ENCODE data around the gene HYAL3. TPM values are rescaled to one million over a fixed set of nuclear protein-coding genes. Genes with fewer than 3 reads are reported as not detected.
A peak's percentile ranks its signal among the peaks of the same experiment; 100 is the strongest.

The HYAL3 gene
- total and polyA plus RNA-seq, 10 of the 15 experiments (the other 5 are each of a cell fraction or from before 2014, with no cell fraction given), result 0.37 to 4.2 (median 2.8) TPM

DNA sequence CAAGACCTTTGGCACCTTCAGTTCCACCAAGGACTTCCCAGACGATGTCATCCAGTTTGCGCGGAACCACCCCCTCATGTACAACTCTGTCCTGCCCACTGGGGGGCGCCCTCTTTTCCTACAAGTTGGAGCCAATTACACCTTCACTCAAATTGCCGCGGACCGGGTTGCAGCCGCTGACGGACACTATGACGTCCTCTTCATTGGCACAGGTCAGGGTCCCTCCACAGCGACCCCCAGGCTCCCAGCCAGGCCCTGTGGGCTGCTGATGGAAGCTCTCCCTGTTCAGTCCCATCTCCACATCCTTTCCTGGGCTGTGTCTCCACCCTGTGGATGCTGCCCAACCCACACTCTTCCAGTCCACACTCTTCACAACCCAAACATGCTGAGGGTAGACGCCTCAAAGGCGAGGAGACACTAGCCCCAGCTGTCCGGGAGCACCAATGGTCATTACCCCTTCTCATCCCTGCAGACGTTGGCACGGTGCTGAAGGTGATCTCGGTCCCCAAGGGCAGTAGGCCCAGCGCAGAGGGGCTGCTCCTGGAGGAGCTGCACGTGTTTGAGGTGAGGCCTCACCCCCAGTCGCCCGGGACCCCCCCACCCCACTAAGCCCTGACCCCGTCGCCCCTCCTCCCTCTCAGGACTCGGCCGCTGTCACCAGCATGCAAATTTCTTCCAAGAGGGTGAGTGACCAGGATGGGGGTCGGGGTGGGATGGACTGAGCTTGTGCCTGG is 24.7 kb downstream of the HYAL3 start:
- Histone ChIP-seq H3K9me3 (replicated peaks; ENCODE audit: control insufficient read depth, insufficient read depth, low read length) (no peaks in the 10 kb centered on the region), H3K27me3 (replicated peaks in 1 of 2; ENCODE audit: control insufficient read depth in 2 of 2, insufficient read depth in 2 of 2, low read length in 1 of 2) (peaks cover 7 to 8% of the 10 kb centered on the region in 2 experiments; a peak in 3 of 4 replicates), H3K27ac (ENCODE audit: control insufficient read depth, insufficient read depth) (no peak overlapping the region), H3K4me2 (ENCODE audit: control insufficient read depth, insufficient read depth) (no peak overlapping the region), H4K20me1 (ENCODE audit: control insufficient read depth, insufficient read depth) (no peaks in the 10 kb centered on the region), H2AFZ (ENCODE audit: control insufficient read depth, low read depth, low read length) (0 out of 2 replicates have a peak overlapping the region, but pooled peaks have one; percentile 7), H3K36me3 (ENCODE audit: control insufficient read depth in 2 of 2, insufficient read depth in 2 of 2, low read length in 1 of 2) (no peaks in the 10 kb centered on the region), H3K79me2 (ENCODE audit: control insufficient read depth, insufficient read depth, low read length) (no peaks in the 10 kb centered on the region), H3K4me1 (ENCODE audit: control insufficient read depth, insufficient read depth, low read length) (peaks cover 6% of the 10 kb centered on the region), H3K9ac (ENCODE audit: control insufficient read depth, insufficient read depth, low read length) (no peak overlapping the region), H3K4me3 (no peak overlapping the region)
- intact Hi-C loops (cut with micrococcal nuclease; ENCODE audit: unreplicated experiment) (loop anchor here (1.0 kb wide), 1 partner anchor 50 kb away; no protein-coding TSS in a partner anchor), in situ Hi-C loops (cut with MboI) (loop anchor here (5.0 kb wide), 2 partner anchors 77 to 152 kb away; no protein-coding TSS in a partner anchor)
- peak; percentile 70 for FAIRE-seq
- ATAC-seq, result peak; percentile 65
- RAD21 ChIA-PET (ENCODE audit: unreplicated experiment), result interaction anchor here (0.6 kb wide), 1 partner anchor 47 kb away, joined by 3 read pairs; no protein-coding TSS in a partner anchor
- TF ChIP-seq, protein P1, sequence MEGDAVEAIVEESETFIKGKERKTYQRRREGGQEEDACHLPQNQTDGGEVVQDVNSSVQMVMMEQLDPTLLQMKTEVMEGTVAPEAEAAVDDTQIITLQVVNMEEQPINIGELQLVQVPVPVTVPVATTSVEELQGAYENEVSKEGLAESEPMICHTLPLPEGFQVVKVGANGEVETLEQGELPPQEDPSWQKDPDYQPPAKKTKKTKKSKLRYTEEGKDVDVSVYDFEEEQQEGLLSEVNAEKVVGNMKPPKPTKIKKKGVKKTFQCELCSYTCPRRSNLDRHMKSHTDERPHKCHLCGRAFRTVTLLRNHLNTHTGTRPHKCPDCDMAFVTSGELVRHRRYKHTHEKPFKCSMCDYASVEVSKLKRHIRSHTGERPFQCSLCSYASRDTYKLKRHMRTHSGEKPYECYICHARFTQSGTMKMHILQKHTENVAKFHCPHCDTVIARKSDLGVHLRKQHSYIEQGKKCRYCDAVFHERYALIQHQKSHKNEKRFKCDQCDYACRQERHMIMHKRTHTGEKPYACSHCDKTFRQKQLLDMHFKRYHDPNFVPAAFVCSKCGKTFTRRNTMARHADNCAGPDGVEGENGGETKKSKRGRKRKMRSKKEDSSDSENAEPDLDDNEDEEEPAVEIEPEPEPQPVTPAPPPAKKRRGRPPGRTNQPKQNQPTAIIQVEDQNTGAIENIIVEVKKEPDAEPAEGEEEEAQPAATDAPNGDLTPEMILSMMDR (IDR thresholded peaks at IDR 0.05 in 2 of 3, conservative IDR thresholded peaks at IDR 0.05 in 1 of 3; ENCODE audit: control insufficient read depth in 2 of 3, extremely low read depth in 1 of 3, insufficient read depth in 1 of 3, low read depth in 3 of 3, low read length in 3 of 3), result peak; percentile 70 to 80 (median 77)
- TF ChIP-seq SMC3 (IDR thresholded peaks at IDR 0.05; ENCODE audit: borderline replicate concordance, low read length) (peak; percentile 42; the same call in 1 of the 2 replicates), CEBPB (IDR thresholded peaks at IDR 0.05; ENCODE audit: borderline replicate concordance in 1 of 2, low read depth in 2 of 2, low read length in 2 of 2) (no peak), ATF7 (IDR thresholded peaks at IDR 0.05; ENCODE audit: low read depth) (peak; percentile 77), YY1 (IDR thresholded peaks at IDR 0.05; ENCODE audit: low read depth, low read length) (peak; percentile 19; the same call in 1 of the 2 replicates), SUZ12 (IDR thresholded peaks at IDR 0.05; ENCODE audit: unreplicated experiment) (no peak), CREB1 (IDR thresholded peaks at IDR 0.05; ENCODE audit: low read depth) (peak; percentile 40; the same call in 1 of the 2 replicates), IKZF2 (IDR thresholded peaks at IDR 0.05) (peak in 1 of 2 experiments; percentile 31; a peak in 1 of 4 replicates), PML (IDR thresholded peaks at IDR 0.05; ENCODE audit: low read length) (no peak), RAD21 (IDR thresholded peaks at IDR 0.05; ENCODE audit: insufficient read depth, low read depth, low read length) (peak; percentile 37; the same call in 1 of the 2 replicates), EGR1 (IDR thresholded peaks at IDR 0.05; ENCODE audit: borderline replicate concordance in 1 of 2, low read depth in 2 of 2, low read length in 2 of 2) (peak in 1 of 2 experiments; percentile 78; a peak in 2 of 3 replicates)
- TF ChIP-seq, protein P2, sequence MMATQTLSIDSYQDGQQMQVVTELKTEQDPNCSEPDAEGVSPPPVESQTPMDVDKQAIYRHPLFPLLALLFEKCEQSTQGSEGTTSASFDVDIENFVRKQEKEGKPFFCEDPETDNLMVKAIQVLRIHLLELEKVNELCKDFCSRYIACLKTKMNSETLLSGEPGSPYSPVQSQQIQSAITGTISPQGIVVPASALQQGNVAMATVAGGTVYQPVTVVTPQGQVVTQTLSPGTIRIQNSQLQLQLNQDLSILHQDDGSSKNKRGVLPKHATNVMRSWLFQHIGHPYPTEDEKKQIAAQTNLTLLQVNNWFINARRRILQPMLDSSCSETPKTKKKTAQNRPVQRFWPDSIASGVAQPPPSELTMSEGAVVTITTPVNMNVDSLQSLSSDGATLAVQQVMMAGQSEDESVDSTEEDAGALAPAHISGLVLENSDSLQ (IDR thresholded peaks at IDR 0.05), result peak; percentile 34
- CTCF ChIA-PET, result interaction anchor here (0.8 to 1.4 kb wide), 7 partner anchors 14 to 50 kb away, joined by 3 to 5 read pairs (median 4); partner anchors contain the start of gene GNAI2
- POLR2A ChIA-PET, result no interaction called here
- WGBS (ENCODE audit: insufficient coverage, insufficient replicate concordance, low lambda C conversion rate, missing lambda C conversion rate), result 1% methylated on average over 19 of the region's 26 CpGs
- DNase-seq (ENCODE audit: low read depth, low spot score), result no peak
- no TSS peak for BruUV-seq (replicated peaks)
- SMC1A ChIA-PET (ENCODE audit: uncharacterized antibody, unreplicated experiment), result interaction anchor here (0.8 kb wide), 1 partner anchor 14 kb away, joined by 3 read pairs; no protein-coding TSS in a partner anchor

All from GM12878 (cell line).